Nephron progenitor cell (in vitro differentiated cells): ENCODE results near the gene CHRNE.
A peak's percentile ranks its signal among the peaks of the same experiment; 100 is the strongest.

Experiments
- DNase-seq: peaks from one replicate; pipeline ENCODE4 v3.0.0; 2021
- H3K27ac Mint-ChIP-seq: 2 replicates; pipeline ENCODE4 v1.8.0; 2021; ENCODE audit warnings: mild to moderate bottlenecking, moderate library complexity, mixed read lengths
- H3K27me3 Mint-ChIP-seq: 2 replicates; pipeline ENCODE4 v1.8.0; 2021; ENCODE audit warnings: mild to moderate bottlenecking, low read depth, mixed read lengths; ENCODE audit not compliant: poor library complexity
- H3K36me3 Mint-ChIP-seq: 2 replicates; pipeline ENCODE4 v1.8.0; 2021; ENCODE audit warnings: low read depth, mixed read lengths
- H3K4me1 Mint-ChIP-seq: 2 replicates; pipeline ENCODE4 v1.8.0; 2021; ENCODE audit warnings: mixed read lengths
- H3K4me3 Mint-ChIP-seq: 2 replicates; pipeline ENCODE4 v1.8.0; 2021; ENCODE audit warnings: mild to moderate bottlenecking, moderate library complexity, mixed read lengths
- H3K9me3 Mint-ChIP-seq: 2 replicates; pipeline ENCODE4 v1.8.0; 2021; ENCODE audit warnings: mild to moderate bottlenecking, moderate library complexity, mixed read lengths
- TF ChIP-seq, protein P1 (sequence below): fragments of 200-600 bp; sonication (generic); IDR thresholded peaks from 2 replicates; pipeline ENCODE4 v1.5.0; 2021; ENCODE audit warnings: antibody characterized with exemption

CHRNE gene

DNA sequence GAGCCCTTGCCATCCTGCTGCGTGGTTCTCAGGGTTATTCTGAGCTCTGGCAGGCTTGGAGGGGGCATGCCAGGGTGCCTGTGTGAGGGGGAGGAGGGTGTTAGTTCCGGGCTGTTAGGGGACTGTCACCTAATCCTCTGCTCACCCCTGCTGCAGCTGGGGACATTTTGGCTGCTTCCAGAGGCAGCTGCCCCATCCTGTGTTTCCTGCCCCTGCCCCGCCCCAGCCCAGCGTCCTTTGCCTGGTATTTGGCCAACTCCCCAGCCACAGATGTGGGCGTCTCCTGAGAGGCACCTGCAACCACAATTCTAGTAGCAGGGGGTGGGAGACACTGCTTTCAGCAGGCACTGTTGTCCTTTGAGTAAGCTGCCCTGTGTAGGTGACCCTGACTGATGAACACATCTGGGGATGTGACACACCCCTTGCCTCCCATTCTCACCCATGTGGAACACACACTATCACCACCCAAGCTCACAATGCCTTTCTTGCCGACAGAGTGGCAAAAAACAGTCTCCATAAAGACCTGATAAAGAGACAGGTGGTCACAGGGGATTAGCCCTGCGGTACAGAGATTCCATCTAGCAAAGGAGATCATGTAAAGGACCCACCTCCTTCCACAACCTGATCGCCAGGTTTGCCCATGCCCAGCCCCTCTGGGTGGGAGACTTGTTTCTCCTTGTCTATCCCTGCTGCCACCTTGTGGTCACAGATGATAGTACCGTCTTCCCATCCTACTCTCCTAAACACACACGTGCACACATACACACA, at the start of gene CHRNE:
CHRNE (minus strand) TSS at position 48 of the 768 bp plus-strand sequence; CDS start at position 13, 35 bp downstream.
- Mint-ChIP-seq H3K27ac (no peak within 1 kb of the TSS), H3K4me3 (peak within 1 kb of the TSS; percentile 11), H3K9me3 (no peaks in the 10 kb centered on the region), H3K36me3 (peaks cover 12% of the 10 kb centered on the region), H3K4me1 (peaks cover 27% of the 10 kb centered on the region), H3K27me3 (peaks cover 22% of the 10 kb centered on the region)
- DNase-seq: peak; percentile 80
- TF ChIP-seq, protein P1, sequence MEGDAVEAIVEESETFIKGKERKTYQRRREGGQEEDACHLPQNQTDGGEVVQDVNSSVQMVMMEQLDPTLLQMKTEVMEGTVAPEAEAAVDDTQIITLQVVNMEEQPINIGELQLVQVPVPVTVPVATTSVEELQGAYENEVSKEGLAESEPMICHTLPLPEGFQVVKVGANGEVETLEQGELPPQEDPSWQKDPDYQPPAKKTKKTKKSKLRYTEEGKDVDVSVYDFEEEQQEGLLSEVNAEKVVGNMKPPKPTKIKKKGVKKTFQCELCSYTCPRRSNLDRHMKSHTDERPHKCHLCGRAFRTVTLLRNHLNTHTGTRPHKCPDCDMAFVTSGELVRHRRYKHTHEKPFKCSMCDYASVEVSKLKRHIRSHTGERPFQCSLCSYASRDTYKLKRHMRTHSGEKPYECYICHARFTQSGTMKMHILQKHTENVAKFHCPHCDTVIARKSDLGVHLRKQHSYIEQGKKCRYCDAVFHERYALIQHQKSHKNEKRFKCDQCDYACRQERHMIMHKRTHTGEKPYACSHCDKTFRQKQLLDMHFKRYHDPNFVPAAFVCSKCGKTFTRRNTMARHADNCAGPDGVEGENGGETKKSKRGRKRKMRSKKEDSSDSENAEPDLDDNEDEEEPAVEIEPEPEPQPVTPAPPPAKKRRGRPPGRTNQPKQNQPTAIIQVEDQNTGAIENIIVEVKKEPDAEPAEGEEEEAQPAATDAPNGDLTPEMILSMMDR: peak; percentile 75

GRCh38 chr17:4951486-4951885, 48.6 kb upstream of the CHRNE start:
- Mint-ChIP-seq H3K4me3 (peak overlapping the region; percentile 85), H3K27ac (peak overlapping the region; percentile 94), H3K4me1 (peaks cover 55% of the 10 kb centered on the region), H3K36me3 (peaks cover 32% of the 10 kb centered on the region), H3K27me3 (peaks cover 5% of the 10 kb centered on the region), H3K9me3 (no peaks in the 10 kb centered on the region)
- DNase-seq: no peak
- TF ChIP-seq, protein P1: no peak

DNA sequence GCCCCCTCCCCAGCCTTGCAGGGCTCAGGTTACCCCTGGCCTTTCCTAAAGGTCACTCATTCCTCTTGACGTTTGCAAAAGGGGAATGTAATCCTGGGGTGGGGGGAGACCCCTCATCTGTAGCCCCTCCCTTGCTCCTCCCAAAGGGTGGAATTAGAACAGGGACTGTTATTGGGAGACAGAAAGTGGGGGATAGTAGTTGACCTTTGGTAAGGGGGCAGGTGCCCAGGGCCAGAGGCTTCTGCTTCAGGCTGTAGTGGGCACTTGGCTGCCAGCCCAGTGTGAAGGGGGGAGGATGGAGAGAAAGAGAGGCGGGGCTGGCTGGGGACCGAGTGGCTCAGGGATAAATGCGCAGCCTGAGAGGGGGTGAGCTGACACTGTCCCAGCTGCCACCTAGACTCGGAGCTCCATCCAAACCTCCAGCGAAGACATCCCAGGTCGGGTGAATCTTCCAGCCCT, 47.9 kb upstream of the CHRNE start, which contains the start of gene ENO3:
ENO3 (plus strand) TSS at position 374 of the 459 bp plus-strand sequence. CDS start 711 bp downstream, outside the sequence.
- H3K27me3 Mint-ChIP-seq: peaks cover 5% of the 10 kb centered on the region
- H3K27ac Mint-ChIP-seq: peak within 1 kb of the TSS; percentile 94
- peaks cover 55% of the 10 kb centered on the region for H3K4me1 Mint-ChIP-seq
- H3K4me3 Mint-ChIP-seq: peak within 1 kb of the TSS; percentile 85
- TF ChIP-seq, protein P1: no peak
- peaks cover 29% of the 10 kb centered on the region for H3K36me3 Mint-ChIP-seq
- no peaks in the 10 kb centered on the region for H3K9me3 Mint-ChIP-seq
- DNase-seq: peak; percentile 45

DNA sequence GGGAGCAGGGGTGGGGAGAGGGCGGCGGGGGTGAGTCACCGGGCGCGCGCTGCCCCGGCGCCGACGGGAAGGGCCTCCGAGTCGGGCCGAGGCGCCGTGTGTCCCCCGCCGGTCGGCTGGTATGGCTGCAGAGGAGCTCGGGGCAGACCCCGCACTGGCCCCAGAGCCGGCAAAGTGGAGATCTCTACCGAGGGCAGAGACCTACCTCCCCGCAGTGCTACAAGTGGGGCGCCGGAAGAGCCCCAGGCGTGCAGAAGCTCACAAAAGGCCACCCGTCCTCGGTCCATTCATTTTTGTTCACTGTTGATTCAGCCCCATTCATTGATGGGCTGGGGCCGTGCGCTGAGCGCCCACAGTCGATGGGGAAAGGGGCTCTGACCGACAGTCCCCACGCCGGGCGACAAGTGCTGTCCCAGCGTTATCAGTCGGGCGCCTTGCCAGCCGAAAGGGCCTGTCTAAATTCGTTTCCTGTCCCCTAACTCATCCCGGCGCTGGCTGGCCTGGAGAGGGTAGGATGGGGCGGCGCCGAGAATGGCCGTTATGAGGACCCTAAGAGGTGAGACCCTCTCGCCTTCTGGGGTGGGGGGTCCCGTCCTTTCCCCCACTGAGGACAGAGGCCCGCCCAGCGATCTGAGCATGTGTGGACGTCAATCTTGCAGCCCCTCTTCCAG, 47.3 kb upstream of the CHRNE start:
- Mint-ChIP-seq H3K27me3 (peaks cover 5% of the 10 kb centered on the region), H3K27ac (peak overlapping the region; percentile 94), H3K9me3 (no peaks in the 10 kb centered on the region), H3K4me1 (peaks cover 60% of the 10 kb centered on the region), H3K4me3 (peak overlapping the region; percentile 85), H3K36me3 (peaks cover 29% of the 10 kb centered on the region)
- TF ChIP-seq, protein P1: no peak
- peak; percentile 65 for DNase-seq

GRCh38 chr17:4949321-4950074, 46.6 kb upstream of the CHRNE start:
- H3K9me3 Mint-ChIP-seq: no peaks in the 10 kb centered on the region
- TF ChIP-seq, protein P1: no peak
- peak overlapping the region; percentile 79 for H3K27ac Mint-ChIP-seq
- DNase-seq: peak; percentile 75
- peaks cover 62% of the 10 kb centered on the region for H3K4me1 Mint-ChIP-seq
- H3K36me3 Mint-ChIP-seq: peaks cover 24% of the 10 kb centered on the region
- H3K4me3 Mint-ChIP-seq: peak overlapping the region; percentile 74
- H3K27me3 Mint-ChIP-seq: peaks cover 4% of the 10 kb centered on the region
